Endodermal cell (in vitro differentiated cells): ENCODE data around the gene PRR5L. TPM values are rescaled to one million over a fixed set of nuclear protein-coding genes. Genes with fewer than 3 reads are reported as not detected.

ENCODE experiments used
- DNase-seq: peaks from one replicate; pipeline ENCODE4 v3.0.0-alpha.2; 2017
- H3K27ac ChIP-seq: 2 replicates; pipeline ENCODE4 v1.5.1; 2013; ENCODE audit warnings: mild to moderate bottlenecking, low read depth, low read length, moderate library complexity
- H3K27me3 ChIP-seq: 2 replicates; pipeline ENCODE4 v1.6.1; 2013; ENCODE audit warnings: mild to moderate bottlenecking, low read length, moderate library complexity; ENCODE audit not compliant: insufficient read depth, control insufficient read depth, poor library complexity, severe bottlenecking
- H3K36me3 ChIP-seq: 2 replicates; pipeline ENCODE4 v1.7.0; 2013; ENCODE audit warnings: mild to moderate bottlenecking, low read length, moderate library complexity; ENCODE audit not compliant: control insufficient read depth, insufficient read depth
- H3K4me1 ChIP-seq: one replicate; pipeline ENCODE4 v1.7.0; 2013; ENCODE audit warnings: low read length; ENCODE audit not compliant: control insufficient read depth, insufficient read depth
- H3K4me3 ChIP-seq: 2 replicates; pipeline ENCODE4 v1.5.1; 2013; ENCODE audit warnings: mild to moderate bottlenecking, low read length, moderate library complexity
- H3K9ac ChIP-seq: 2 replicates; pipeline ENCODE4 v1.6.1; 2013; ENCODE audit warnings: mild to moderate bottlenecking, low read length, moderate library complexity; ENCODE audit not compliant: poor library complexity, severe bottlenecking; ENCODE audit errors: extremely low read depth
- H3K9me3 ChIP-seq: 2 replicates; pipeline ENCODE4 v1.6.1; 2013; ENCODE audit warnings: mild to moderate bottlenecking, low read length, moderate library complexity; ENCODE audit not compliant: control insufficient read depth
- H3K27ac Mint-ChIP-seq: 2 replicates; pipeline ENCODE4 v1.8.0; 2020; ENCODE audit warnings: mixed read lengths
- H3K27me3 Mint-ChIP-seq: 2 replicates; pipeline ENCODE4 v1.8.0; 2021; ENCODE audit warnings: mild to moderate bottlenecking, mixed read lengths; ENCODE audit not compliant: insufficient read depth
- H3K36me3 Mint-ChIP-seq: 2 replicates; pipeline ENCODE4 v1.8.0; 2020; ENCODE audit warnings: low read depth, mixed read lengths
- H3K4me1 Mint-ChIP-seq: 2 replicates; pipeline ENCODE4 v1.8.0; 2020; ENCODE audit warnings: mixed read lengths
- H3K4me3 Mint-ChIP-seq: 2 replicates; pipeline ENCODE4 v1.8.0; 2020; ENCODE audit warnings: mild to moderate bottlenecking, moderate library complexity, mixed read lengths
- H3K9me3 Mint-ChIP-seq: 2 replicates; pipeline ENCODE4 v1.8.0; 2020; ENCODE audit warnings: mild to moderate bottlenecking, mixed read lengths
- WGBS, 2 experiments: methylation state at CpG; one replicate each; pipeline versions ENCODE4 v1.1.5 to v1.1.7; 2013; ENCODE audit warnings: missing lambda C conversion rate in 2 of 2, mixed read lengths in 1 of 2; ENCODE audit not compliant: insufficient coverage in 1 of 2, insufficient read length in 1 of 2; 5-methylcytosine and 5-hydroxymethylcytosine counted together
- total RNA-seq, 2 donors: library from RNA; stranded (reverse); fragmentation: NEBNext Ultra II Directional in 1 of 2; extraction: Animal tissue kit (Norgen Biotek cat#: 25700) in 1 of 2; gene quantifications; 2 replicates in 1 of 2; 3 replicates in 1 of 2; pipeline ENCODE4 v1.2.1, GENCODE V29; 2021
- TF ChIP-seq, protein P1 (sequence below): fragments of 200-600 bp; sonication (generic); conservative IDR thresholded peaks from 2 replicates; pipeline ENCODE4 v1.5.0; 2021; ENCODE audit warnings: antibody characterized with exemption, mild to moderate bottlenecking

PRR5L gene
- total RNA-seq, 2 donors from 2014 or later, result 5.3 to 7.2 TPM

DNA sequence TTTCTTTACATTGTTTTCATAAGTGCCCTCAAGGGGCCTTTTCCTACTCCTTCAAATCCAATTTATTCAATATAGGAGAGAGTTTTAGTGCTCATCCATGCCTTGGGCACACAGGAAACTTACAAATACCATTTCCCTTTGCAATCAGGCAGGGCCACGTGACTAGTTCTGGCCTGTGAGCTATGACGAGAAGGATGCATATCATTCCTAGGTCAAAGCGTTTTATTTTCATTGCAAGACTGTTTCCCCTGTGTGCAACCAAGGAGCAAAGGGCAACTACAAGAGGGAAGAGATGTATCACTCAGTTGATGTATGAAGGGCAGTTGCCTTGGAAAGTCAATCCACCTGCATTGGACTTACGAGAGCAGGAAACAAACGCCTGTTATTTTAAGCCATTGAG is 215.9 kb downstream of the PRR5L start:
- no peaks in the 10 kb centered on the region for H3K36me3 Mint-ChIP-seq
- H3K27me3 Mint-ChIP-seq, result peaks cover 30% of the 10 kb centered on the region
- H3K4me3 Mint-ChIP-seq, result no peak overlapping the region
- no peak for DNase-seq
- H3K27ac ChIP-seq, result no peak overlapping the region
- H3K9me3 ChIP-seq, result peaks cover 6% of the 10 kb centered on the region
- no peaks in the 10 kb centered on the region for H3K9me3 Mint-ChIP-seq
- no peaks in the 10 kb centered on the region for H3K36me3 ChIP-seq
- no peak overlapping the region for H3K4me3 ChIP-seq
- H3K9ac ChIP-seq, result no peak overlapping the region
- H3K4me1 ChIP-seq, result no peaks in the 10 kb centered on the region
- no peak overlapping the region for H3K27ac Mint-ChIP-seq
- peaks cover 32% of the 10 kb centered on the region for H3K27me3 ChIP-seq
- TF ChIP-seq, protein P1, sequence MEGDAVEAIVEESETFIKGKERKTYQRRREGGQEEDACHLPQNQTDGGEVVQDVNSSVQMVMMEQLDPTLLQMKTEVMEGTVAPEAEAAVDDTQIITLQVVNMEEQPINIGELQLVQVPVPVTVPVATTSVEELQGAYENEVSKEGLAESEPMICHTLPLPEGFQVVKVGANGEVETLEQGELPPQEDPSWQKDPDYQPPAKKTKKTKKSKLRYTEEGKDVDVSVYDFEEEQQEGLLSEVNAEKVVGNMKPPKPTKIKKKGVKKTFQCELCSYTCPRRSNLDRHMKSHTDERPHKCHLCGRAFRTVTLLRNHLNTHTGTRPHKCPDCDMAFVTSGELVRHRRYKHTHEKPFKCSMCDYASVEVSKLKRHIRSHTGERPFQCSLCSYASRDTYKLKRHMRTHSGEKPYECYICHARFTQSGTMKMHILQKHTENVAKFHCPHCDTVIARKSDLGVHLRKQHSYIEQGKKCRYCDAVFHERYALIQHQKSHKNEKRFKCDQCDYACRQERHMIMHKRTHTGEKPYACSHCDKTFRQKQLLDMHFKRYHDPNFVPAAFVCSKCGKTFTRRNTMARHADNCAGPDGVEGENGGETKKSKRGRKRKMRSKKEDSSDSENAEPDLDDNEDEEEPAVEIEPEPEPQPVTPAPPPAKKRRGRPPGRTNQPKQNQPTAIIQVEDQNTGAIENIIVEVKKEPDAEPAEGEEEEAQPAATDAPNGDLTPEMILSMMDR, result no peak
- H3K4me1 Mint-ChIP-seq, result peaks cover 14% of the 10 kb centered on the region
- WGBS, 2 experiments, result 83 to 96% methylated on average over 4 to 5 of the region's 5 CpGs

DNA sequence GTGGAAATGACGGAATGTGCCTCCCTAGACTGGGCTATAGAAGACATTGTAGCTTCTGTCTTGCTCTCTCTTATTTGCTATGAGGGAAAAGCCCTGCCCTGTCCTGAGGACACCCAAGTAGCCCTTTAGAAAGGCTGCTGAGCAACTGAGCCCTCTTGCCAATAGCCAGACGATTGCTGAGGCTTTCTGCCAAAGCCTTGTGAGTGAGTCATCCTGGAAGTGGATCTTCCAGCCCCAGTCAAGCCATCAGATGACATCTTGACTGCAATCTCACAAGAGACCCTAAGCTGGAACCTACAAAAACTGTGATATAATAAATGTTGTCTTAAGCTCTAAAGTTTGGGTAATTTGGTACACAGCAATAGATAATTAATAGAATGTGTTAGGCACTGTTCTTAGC is 217.9 kb downstream of the PRR5L start:
- H3K4me1 ChIP-seq, result no peaks in the 10 kb centered on the region
- peaks cover 6% of the 10 kb centered on the region for H3K9me3 ChIP-seq
- H3K9ac ChIP-seq, result no peak overlapping the region
- no peak overlapping the region for H3K27ac Mint-ChIP-seq
- H3K27me3 Mint-ChIP-seq, result peaks cover 32% of the 10 kb centered on the region
- peaks cover 32% of the 10 kb centered on the region for H3K27me3 ChIP-seq
- no peak overlapping the region for H3K27ac ChIP-seq
- no peak for DNase-seq
- no peaks in the 10 kb centered on the region for H3K36me3 Mint-ChIP-seq
- H3K36me3 ChIP-seq, result no peaks in the 10 kb centered on the region
- H3K4me3 Mint-ChIP-seq, result no peak overlapping the region
- TF ChIP-seq, protein P1, result no peak
- H3K4me1 Mint-ChIP-seq, result peaks cover 5% of the 10 kb centered on the region
- H3K4me3 ChIP-seq, result no peak overlapping the region
- 70 to 79% methylated on average over 2 of the region's 2 CpGs for WGBS, 2 experiments
- no peaks in the 10 kb centered on the region for H3K9me3 Mint-ChIP-seq

Other genes with a start within 250 kb of the PRR5L start
- gene COMMD9, start 6.9 kb upstream of the PRR5L start, total RNA-seq, result 10 to 100 TPM; 32.3 to 53.5 TPM
- gene TRAF6, start 214.0 kb downstream of the PRR5L start, total RNA-seq, result 10 to 100 TPM; 10.0 to 11.4 TPM